GM13976 (cell line): ENCODE measurements around the gene S100A8.

Source experiments
- DNase-seq: peaks from one replicate; pipeline ENCODE4 v3.0.0; 2012; ENCODE audit warnings: low spot score
- CTCF ChIP-seq: IDR thresholded peaks from 2 replicates; pipeline ENCODE4 v1.5.1; 2012; ENCODE audit warnings: borderline replicate concordance, mild to moderate bottlenecking; ENCODE audit not compliant: insufficient read depth; ENCODE audit errors: extremely low read depth, missing control alignments, control extremely low read depth
- in situ Hi-C: fragments of 300-500 bp; cut with MboI; formaldehyde crosslinking; loops from one replicate; pipeline ENCODE4 v1.12.0; 2022; ENCODE audit warnings: low sequenced_read_pairs, mixed read lengths, inconsistent platforms; ENCODE audit not compliant: unreplicated experiment

The S100A8 gene

GRCh38 chr1:153390938-153391710 is at the start of gene S100A8:
Gene S100A8 (minus strand): TSS chr1:153391073. CDS start chr1:153390535, 538 bp downstream.
- DNase-seq = no peak
- no peak for TF ChIP-seq CTCF
- in situ Hi-C loops = no loop called here

DNA sequence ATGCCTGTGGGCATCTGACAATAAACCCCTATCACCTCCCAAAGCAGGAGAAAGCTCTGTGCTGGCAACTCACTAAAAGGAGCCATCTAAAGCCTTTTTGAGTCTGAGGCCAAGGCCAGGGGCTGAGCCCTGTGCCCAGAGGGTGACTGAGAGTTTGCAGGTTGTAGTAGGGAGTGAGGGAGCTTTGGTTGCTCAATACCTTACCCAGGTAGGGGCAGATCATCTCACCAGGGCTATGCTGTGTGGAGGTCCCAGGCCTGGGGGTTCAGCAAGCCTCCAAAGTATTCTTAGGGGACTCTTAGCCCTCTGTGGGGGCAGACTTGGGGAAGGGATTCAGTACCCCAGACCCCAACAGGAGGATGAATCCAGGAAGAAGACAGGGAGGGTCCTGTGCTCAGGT is 48.4 kb upstream of the S100A8 start:
- in situ Hi-C loops = loop anchor here (10.0 kb wide), 1 partner anchor 74 kb away; no protein-coding TSS in a partner anchor
- no peak for TF ChIP-seq CTCF
- DNase-seq = no peak

DNA sequence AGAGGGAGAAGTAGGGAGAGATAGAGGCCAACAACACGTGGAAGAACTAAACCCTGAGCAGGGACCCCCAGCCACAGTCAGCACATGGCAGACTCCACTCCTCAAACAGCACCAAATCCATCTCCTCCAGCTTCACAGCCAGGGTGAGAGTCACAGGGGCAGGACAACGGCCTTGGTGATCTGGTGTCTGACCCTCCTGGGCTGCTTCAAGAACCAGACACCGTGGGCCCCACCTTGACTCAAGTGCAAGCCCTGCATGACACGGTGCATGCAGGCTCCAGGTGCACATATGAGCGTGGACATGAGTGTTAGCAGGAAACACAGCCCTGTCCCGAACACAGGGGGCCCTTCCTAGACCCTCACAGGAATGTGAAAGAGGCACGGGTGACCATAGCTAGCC is 47.7 kb upstream of the S100A8 start:
- TF ChIP-seq CTCF = no peak
- DNase-seq = no peak
- in situ Hi-C loops = loop anchor here (10.0 kb wide), 1 partner anchor 74 kb away; no protein-coding TSS in a partner anchor

DNA sequence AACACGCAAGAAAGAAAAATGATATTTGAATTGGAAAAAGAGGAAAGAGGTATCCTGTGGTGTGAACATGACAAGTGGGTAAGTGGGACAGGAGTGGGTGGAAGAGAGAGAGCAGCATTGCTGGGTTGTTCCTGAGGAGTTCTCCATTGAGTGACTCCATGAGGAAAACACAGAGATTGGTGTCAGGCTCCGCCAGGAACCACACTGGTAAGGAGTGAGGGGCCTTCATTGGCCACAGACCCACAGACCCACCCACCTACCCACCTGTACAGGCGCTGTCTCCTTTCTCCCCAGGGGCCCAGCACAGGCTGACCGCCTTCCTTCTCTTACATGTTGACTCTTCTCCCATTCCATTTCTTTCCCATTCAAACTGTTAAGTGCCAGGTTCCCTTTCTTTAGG is 46.4 kb upstream of the S100A8 start:
- TF ChIP-seq CTCF = no peak
- in situ Hi-C loops = loop anchor here (10.0 kb wide), 1 partner anchor 72 kb away; no protein-coding TSS in a partner anchor
- DNase-seq = no peak

GRCh38 chr1:153434746-153435455 is 44.0 kb upstream of the S100A8 start:
- no peak for DNase-seq

More at GRCh38 chr1:153434746-153435455, 44.0 kb upstream of the S100A8 start:
- no peak for TF ChIP-seq CTCF
- in situ Hi-C loops = loop anchor here (10.0 kb wide), 1 partner anchor 70 kb away; no protein-coding TSS in a partner anchor
